Nephron (organoid): ENCODE measurements around the gene HIPK1.
"Not testable (repeated sequence)": the region's sequence is repeated elsewhere in the genome, so short reads cannot be mapped to it uniquely, and the experiment has no call there.

ENCODE experiments used
- H3K27ac Mint-ChIP-seq, 3 experiments: 2 replicates each; pipeline ENCODE4 v1.8.0; 2020; ENCODE audit warnings: mixed read lengths in 3 of 3, mild to moderate bottlenecking in 2 of 3, moderate library complexity in 1 of 3
- H3K27me3 Mint-ChIP-seq: 2 replicates; pipeline ENCODE4 v1.8.0; 2021; ENCODE audit warnings: low read depth, mild to moderate bottlenecking, moderate library complexity, mixed read lengths
- H3K36me3 Mint-ChIP-seq: 2 replicates; pipeline ENCODE4 v1.8.0; 2020; ENCODE audit warnings: low read depth, mixed read lengths
- H3K4me1 Mint-ChIP-seq: 2 replicates; pipeline ENCODE4 v1.8.0; 2020; ENCODE audit warnings: mixed read lengths
- H3K4me3 Mint-ChIP-seq, 3 experiments: 2 replicates each; pipeline ENCODE4 v1.8.0; 2020; ENCODE audit warnings: mild to moderate bottlenecking in 3 of 3, mixed read lengths in 3 of 3, moderate library complexity in 2 of 3
- H3K9me3 Mint-ChIP-seq: 2 replicates; pipeline ENCODE4 v1.8.0; 2020; ENCODE audit warnings: mixed read lengths
- TF ChIP-seq, protein P1 (sequence below), 3 experiments: fragments of 200-600 bp; sonication (generic); IDR thresholded peaks; one replicate each; pipeline ENCODE4 v1.5.0; 2021; ENCODE audit warnings: antibody characterized with exemption in 3 of 3; ENCODE audit not compliant: unreplicated experiment in 3 of 3

The HIPK1 gene

DNA sequence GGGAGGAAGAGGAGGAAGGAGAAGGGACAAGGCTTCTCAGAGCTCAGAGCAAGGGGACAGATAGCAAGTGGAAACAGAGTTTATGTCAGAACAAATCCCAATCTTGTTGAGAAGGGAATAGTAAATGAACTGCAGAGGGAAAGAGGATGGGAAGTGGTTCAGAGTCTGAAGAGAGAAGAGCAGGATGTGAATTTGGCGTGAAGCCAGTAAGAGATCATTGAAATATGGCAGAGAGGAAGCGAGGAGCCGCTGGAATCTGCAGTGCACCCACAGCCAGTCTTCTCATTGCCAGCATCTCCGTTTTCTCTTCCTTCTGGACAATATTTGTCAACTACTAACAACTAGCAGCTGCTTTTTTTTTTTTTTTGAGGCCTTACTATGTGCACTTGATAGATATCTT lies 69.2 kb downstream of the HIPK1 start:
- Mint-ChIP-seq H3K27ac (peak overlapping the region; percentile 23 to 84 (median 74)), H3K27me3 (no peaks in the 10 kb centered on the region), H3K9me3 (peaks cover 21% of the 10 kb centered on the region), H3K4me1 (peaks cover 42% of the 10 kb centered on the region), H3K4me3 (no peak overlapping the region), H3K36me3 (peaks cover 16% of the 10 kb centered on the region)
- TF ChIP-seq, protein P1, sequence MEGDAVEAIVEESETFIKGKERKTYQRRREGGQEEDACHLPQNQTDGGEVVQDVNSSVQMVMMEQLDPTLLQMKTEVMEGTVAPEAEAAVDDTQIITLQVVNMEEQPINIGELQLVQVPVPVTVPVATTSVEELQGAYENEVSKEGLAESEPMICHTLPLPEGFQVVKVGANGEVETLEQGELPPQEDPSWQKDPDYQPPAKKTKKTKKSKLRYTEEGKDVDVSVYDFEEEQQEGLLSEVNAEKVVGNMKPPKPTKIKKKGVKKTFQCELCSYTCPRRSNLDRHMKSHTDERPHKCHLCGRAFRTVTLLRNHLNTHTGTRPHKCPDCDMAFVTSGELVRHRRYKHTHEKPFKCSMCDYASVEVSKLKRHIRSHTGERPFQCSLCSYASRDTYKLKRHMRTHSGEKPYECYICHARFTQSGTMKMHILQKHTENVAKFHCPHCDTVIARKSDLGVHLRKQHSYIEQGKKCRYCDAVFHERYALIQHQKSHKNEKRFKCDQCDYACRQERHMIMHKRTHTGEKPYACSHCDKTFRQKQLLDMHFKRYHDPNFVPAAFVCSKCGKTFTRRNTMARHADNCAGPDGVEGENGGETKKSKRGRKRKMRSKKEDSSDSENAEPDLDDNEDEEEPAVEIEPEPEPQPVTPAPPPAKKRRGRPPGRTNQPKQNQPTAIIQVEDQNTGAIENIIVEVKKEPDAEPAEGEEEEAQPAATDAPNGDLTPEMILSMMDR (IDR thresholded peaks at IDR 0.05; ENCODE audit: unreplicated experiment in 3 of 3), result no peak

DNA sequence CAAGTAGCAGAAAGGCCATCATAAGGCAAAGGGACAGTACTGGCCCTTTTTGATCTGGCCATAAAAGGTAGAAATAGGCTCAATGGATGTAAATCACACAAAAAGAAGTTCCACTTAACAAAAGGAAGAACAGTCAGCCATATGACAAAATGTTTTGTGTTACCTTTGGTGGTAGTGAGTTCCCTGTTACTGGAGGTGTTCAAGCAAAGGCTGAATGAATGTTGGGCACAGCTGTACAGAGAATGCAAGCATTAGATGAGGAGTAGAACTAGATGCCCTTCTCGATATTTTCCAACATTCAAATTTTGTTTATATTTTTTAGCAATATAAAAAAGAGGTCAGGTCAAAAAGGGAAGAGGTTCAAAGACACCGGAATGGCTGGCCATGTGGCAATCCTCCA lies 70.1 kb downstream of the HIPK1 start:
- H3K4me1 Mint-ChIP-seq, result peaks cover 51% of the 10 kb centered on the region
- H3K27ac Mint-ChIP-seq, result peak overlapping the region in 1 of 3 experiments; percentile 23
- TF ChIP-seq, protein P1 (IDR thresholded peaks at IDR 0.05; ENCODE audit: unreplicated experiment in 3 of 3), result no peak
- H3K9me3 Mint-ChIP-seq, result peaks cover 18% of the 10 kb centered on the region
- peaks cover 13% of the 10 kb centered on the region for H3K36me3 Mint-ChIP-seq
- H3K4me3 Mint-ChIP-seq, result no peak overlapping the region
- no peaks in the 10 kb centered on the region for H3K27me3 Mint-ChIP-seq

DNA sequence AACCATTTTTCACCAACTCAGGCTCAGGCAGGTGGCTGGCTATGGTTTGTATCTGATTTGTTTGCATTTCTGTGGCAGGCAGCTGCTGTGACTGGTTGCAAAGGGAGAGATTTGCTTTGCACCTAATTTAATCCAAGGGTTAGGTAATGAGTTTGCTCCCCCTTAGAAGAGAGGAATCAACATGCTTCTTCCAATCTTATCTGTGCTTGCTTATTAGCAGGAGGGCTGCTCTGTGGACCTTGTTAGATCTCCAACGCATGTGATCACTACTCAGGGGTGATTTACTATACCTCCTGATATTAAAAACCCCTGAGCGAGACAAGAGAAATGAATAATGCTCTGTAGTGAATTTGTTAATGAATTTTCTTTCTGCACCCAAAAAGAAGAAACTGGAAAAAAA lies 70.7 kb downstream of the HIPK1 start:
- peak overlapping the region; percentile 17 to 24 (median 23) for H3K27ac Mint-ChIP-seq
- H3K9me3 Mint-ChIP-seq, result peaks cover 16% of the 10 kb centered on the region
- H3K27me3 Mint-ChIP-seq, result no peaks in the 10 kb centered on the region
- H3K4me1 Mint-ChIP-seq, result peaks cover 57% of the 10 kb centered on the region
- TF ChIP-seq, protein P1 (IDR thresholded peaks at IDR 0.05; ENCODE audit: unreplicated experiment in 3 of 3), result no peak
- H3K4me3 Mint-ChIP-seq, result no peak overlapping the region
- H3K36me3 Mint-ChIP-seq, result peaks cover 8% of the 10 kb centered on the region

DNA sequence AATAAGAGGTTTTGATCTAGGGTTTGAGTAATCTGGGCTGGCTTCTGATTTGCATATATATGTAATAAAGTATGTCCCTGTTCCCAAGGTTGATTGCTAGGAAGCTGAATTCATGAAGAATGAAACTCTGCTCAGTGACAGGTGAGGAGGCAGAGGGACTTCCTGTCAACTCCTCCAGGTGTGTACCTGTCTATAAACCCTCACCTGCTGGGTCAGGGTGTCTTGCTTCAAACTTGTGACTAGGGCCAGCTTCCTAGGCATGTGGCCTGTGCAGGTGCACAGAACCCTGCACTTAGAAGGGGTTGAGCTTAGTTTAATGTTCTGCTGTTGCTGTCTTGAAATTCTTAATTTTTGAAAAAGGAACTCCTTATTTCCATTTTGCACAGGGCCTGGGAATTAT lies 71.3 kb downstream of the HIPK1 start:
- H3K4me1 Mint-ChIP-seq, result peaks cover 60% of the 10 kb centered on the region
- H3K27me3 Mint-ChIP-seq, result no peaks in the 10 kb centered on the region
- TF ChIP-seq, protein P1 (IDR thresholded peaks at IDR 0.05; ENCODE audit: unreplicated experiment in 3 of 3), result no peak
- H3K27ac Mint-ChIP-seq, result peak overlapping the region in 2 of 3 experiments; percentile 23 to 32
- peaks cover 10% of the 10 kb centered on the region for H3K9me3 Mint-ChIP-seq
- H3K36me3 Mint-ChIP-seq, result peaks cover 2% of the 10 kb centered on the region
- no peak overlapping the region for H3K4me3 Mint-ChIP-seq

DNA sequence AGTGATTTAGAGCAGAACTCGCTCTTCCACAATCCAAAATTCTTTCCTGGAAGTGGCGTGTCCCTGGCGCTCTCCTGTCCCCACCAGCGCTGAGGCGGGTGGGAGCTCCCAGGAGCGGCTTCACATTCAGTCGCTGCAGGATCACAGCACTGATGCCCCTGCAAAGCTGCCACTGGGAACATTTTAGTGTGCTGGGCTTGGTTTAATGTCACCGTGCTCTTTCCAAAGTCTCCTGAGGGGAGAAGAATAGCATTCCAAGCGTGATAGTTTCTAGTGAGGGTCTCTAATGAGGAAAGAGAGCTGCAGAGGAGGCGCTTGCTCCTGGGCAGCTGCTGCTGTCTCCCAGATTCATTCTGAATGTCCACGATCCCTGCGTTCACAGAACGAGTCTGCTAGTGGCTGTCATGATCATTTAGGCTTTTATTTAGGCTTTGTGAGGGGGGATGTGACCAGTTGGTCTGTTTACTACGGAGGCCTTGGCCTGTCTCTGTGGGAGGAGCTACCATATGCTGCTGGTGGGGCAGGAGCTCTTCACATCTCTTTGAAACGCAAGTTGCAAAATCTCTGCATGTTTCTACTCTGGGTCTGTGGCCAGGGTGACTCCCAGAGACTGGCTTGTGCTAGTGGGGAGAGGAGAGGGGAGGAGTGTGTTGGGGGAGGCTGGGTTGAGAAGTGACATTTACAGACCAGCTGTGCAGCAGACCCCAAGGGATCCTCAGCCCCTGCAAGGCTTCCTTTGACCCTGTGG lies 73.5 kb downstream of the HIPK1 start:
- Mint-ChIP-seq H3K27ac (peak overlapping the region; percentile 92 to 97 (median 96)), H3K9me3 (peaks cover 7% of the 10 kb centered on the region), H3K27me3 (no peaks in the 10 kb centered on the region), H3K36me3 (no peaks in the 10 kb centered on the region), H3K4me3 (peak overlapping the region; percentile 10 to 33 (median 14)), H3K4me1 (peaks cover 59% of the 10 kb centered on the region)
- TF ChIP-seq, protein P1 (IDR thresholded peaks at IDR 0.05; ENCODE audit: unreplicated experiment in 3 of 3), result no peak

DNA sequence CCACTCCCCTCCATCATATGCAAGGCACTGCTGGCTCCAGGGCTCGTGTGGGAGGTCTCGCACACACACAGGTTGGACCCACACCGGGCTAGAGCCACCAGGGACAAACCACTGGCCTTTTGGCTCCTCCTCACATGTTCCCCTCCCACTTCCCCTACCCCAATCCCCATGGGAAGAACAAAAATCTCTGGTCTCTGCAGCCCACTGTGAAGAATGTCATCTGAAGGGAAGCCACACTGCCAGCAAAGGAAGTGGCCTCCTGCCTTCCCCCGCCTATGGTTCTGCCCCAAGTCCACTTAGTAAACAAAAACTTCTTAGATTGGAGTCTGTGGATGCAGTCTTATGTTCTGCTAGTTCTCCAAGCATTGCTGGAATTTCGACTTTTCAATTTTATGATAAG lies 74.3 kb downstream of the HIPK1 start:
- Mint-ChIP-seq H3K27me3 (no peaks in the 10 kb centered on the region), H3K9me3 (peaks cover 5% of the 10 kb centered on the region), H3K4me1 (peaks cover 56% of the 10 kb centered on the region), H3K27ac (peak overlapping the region; percentile 92 to 97 (median 96)), H3K4me3 (peak overlapping the region; percentile 11 to 49 (median 29)), H3K36me3 (no peaks in the 10 kb centered on the region)
- TF ChIP-seq, protein P1 (IDR thresholded peaks at IDR 0.05; ENCODE audit: unreplicated experiment in 3 of 3), result no peak

DNA sequence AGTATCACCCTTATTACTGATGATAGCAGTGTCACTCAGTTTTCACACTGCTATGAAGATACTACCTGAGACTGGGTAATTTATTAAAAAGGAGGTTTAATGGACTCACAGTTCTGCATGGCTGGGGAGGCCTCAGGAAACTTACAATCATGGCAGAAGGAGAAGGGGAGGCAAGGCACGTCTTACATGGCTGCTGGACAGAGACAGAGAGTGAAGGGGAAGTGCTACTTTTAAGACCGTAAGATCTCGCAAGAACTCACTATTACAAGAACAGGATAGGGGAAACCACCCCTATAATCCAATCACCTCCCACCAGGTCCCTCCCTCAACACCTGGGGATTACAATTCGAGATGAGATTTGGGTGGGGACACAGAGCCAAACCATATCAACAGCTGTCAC lies 77.7 kb downstream of the HIPK1 start:
- not testable (repeated sequence) for H3K4me3 Mint-ChIP-seq, H3K36me3 Mint-ChIP-seq, H3K9me3 Mint-ChIP-seq, H3K27me3 Mint-ChIP-seq
- H3K27ac Mint-ChIP-seq, result peak overlapping the region in 1 of 3 experiments; percentile 17
- H3K4me1 Mint-ChIP-seq, result peaks cover 48% of the 10 kb centered on the region
